HepG2 (cell line): ENCODE results near the gene AP3D1. TPM values are rescaled to one million over a fixed set of nuclear protein-coding genes. Genes with fewer than 3 reads are reported as not detected.

Source experiments
- AHDC1 ChIP-seq: sonication (generic); formaldehyde crosslinking; IDR thresholded peaks from 2 replicates; pipeline ENCODE4 v1.5.1; 2020; ENCODE audit warnings: mild to moderate bottlenecking, missing genetic modification reagents, borderline replicate concordance
- FOSL2 ChIP-seq: sonication (generic); formaldehyde crosslinking; IDR thresholded peaks from 2 replicates; pipeline ENCODE4 v1.4.0; 2020; ENCODE audit warnings: missing genetic modification reagents
- NR2F1 ChIP-seq, 2 experiments: fragments of 450-650 bp in 1 of 2; formaldehyde crosslinking in 1 of 2; IDR thresholded peaks; 2 replicates each; pipeline versions ENCODE4 v1.5.0 to v1.6.1; 2016 to 2020; ENCODE audit warnings: mild to moderate bottlenecking in 1 of 2, missing compliant biosample characterization in 1 of 2, missing genetic modification reagents in 1 of 2, moderate library complexity in 1 of 2
- ZBED4 ChIP-seq: sonication (generic); formaldehyde crosslinking; IDR thresholded peaks from 2 replicates; pipeline ENCODE4 v1.4.0; 2020; ENCODE audit warnings: missing genetic modification reagents, borderline replicate concordance
- ZEB1 ChIP-seq: IDR thresholded peaks from 2 replicates; pipeline ENCODE4 v1.6.1; 2012; ENCODE audit warnings: mild to moderate bottlenecking, low read depth, inconsistent platforms; ENCODE audit not compliant: insufficient replicate concordance
- ZNF274 ChIP-seq: sonication (generic); formaldehyde crosslinking; IDR thresholded peaks from 2 replicates; pipeline ENCODE4 v1.5.1; 2020; ENCODE audit warnings: mild to moderate bottlenecking, missing genetic modification reagents
- ZNF33B ChIP-seq: sonication (generic); formaldehyde crosslinking; IDR thresholded peaks from 2 replicates; pipeline ENCODE4 v1.5.1; 2020; ENCODE audit warnings: mild to moderate bottlenecking, missing genetic modification reagents
- ZNF607 ChIP-seq: sonication (generic); formaldehyde crosslinking; IDR thresholded peaks from 2 replicates; pipeline ENCODE4 v1.5.1; 2020; ENCODE audit warnings: missing genetic modification reagents, mild to moderate bottlenecking, borderline replicate concordance
- ZSCAN25 ChIP-seq: sonication (generic); formaldehyde crosslinking; IDR thresholded peaks from 2 replicates; pipeline ENCODE4 v1.8.0; 2022; ENCODE audit warnings: mild to moderate bottlenecking, missing genetic modification reagents
- polyA plus RNA-seq, 8 experiments: library from polyadenylated mRNA; depleted of rRNA in 3 of 8; stranded (reverse) in 7 of 8; unstranded in 1 of 8; fragments of >200 nt; fragmentation: Illumina TruSeq in 4 of 8; extraction: Trizol in 4 of 8; gene quantifications; 2 replicates each; pipeline versions ENCODE4 v1.2.1 to v1.2.3, GENCODE V29; 2011 to 2016; ENCODE audit warnings: low read depth in 4 of 8, missing spikeins in 1 of 8, mixed read lengths in 1 of 8; ENCODE audit not compliant: insufficient read depth in 1 of 8
- total RNA-seq, 5 experiments: library from RNA; depleted of rRNA; stranded (reverse); fragments of >200 nt; fragmentation: Illumina TruSeq; extraction: Trizol; gene quantifications; 2 replicates each; pipeline ENCODE4 v1.2.3, GENCODE V29; 2016; ENCODE audit warnings: low read depth in 1 of 5
- TF ChIP-seq, protein P1 (sequence below): sonication (generic); formaldehyde crosslinking; IDR thresholded peaks from 2 replicates; pipeline ENCODE4 v1.5.0; 2020; ENCODE audit warnings: mild to moderate bottlenecking, missing genetic modification reagents, borderline replicate concordance

AP3D1 gene
- total and polyA plus RNA-seq, 2 of the 13 experiments (the other 11 are each of a cell fraction or from before 2014, with no cell fraction given), result 68.0 to 82.6 TPM

DNA sequence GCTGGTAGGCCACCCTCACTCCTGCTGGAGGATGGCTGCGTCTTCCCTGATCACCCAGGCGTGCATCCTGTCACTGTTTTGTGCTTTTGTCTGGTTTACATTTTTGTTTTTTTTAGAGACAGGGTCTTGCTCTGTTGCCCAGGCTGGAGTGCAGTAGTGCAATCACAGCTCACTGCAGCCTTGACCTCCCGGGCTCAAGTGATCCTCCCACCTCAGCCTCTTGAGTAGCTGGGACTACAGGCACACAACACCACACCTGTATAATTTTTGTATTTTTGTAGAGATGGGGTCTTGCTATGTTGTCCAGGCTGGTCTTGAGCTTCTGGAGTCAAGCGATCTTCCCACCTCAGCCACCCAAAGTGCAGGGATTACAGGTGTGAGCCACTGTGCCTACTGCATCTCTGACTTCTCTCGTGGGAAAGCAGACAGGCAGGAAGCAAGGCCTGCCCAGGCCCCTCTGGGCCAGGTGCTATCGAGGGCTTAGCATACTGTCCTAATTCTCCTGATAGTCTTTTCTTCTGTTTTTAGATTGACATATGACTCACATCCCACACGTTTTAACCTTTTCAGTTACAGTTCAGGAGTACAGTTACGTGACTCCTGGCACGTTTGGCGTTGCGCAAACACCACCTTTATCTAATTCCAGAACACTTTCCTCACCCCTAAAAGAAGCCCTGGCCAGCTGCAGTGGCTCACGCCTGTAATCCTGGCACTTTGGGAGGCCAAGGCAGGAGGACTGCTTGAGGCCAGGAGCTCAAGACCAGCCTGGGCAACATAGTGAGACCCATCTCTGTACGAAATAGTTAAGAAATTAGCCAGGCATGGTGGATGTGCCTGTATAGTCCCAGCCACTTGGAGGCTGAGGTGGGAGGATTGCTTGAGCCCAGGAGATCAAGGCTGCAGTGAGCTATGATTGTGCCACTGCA, 64.4 kb downstream of the AP3D1 start (continued):
- TF ChIP-seq, protein P1, sequence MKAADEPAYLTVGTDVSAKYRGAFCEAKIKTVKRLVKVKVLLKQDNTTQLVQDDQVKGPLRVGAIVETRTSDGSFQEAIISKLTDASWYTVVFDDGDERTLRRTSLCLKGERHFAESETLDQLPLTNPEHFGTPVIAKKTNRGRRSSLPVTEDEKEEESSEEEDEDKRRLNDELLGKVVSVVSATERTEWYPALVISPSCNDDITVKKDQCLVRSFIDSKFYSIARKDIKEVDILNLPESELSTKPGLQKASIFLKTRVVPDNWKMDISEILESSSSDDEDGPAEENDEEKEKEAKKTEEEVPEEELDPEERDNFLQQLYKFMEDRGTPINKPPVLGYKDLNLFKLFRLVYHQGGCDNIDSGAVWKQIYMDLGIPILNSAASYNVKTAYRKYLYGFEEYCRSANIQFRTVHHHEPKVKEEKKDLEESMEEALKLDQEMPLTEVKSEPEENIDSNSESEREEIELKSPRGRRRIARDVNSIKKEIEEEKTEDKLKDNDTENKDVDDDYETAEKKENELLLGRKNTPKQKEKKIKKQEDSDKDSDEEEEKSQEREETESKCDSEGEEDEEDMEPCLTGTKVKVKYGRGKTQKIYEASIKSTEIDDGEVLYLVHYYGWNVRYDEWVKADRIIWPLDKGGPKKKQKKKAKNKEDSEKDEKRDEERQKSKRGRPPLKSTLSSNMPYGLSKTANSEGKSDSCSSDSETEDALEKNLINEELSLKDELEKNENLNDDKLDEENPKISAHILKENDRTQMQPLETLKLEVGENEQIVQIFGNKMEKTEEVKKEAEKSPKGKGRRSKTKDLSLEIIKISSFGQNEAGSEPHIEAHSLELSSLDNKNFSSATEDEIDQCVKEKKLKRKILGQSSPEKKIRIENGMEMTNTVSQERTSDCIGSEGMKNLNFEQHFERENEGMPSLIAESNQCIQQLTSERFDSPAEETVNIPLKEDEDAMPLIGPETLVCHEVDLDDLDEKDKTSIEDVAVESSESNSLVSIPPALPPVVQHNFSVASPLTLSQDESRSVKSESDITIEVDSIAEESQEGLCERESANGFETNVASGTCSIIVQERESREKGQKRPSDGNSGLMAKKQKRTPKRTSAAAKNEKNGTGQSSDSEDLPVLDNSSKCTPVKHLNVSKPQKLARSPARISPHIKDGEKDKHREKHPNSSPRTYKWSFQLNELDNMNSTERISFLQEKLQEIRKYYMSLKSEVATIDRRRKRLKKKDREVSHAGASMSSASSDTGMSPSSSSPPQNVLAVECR (CRISPR knock-in tag), result peak; percentile 56; the same call in 1 of the 2 replicates
- peak; percentile 76; the same call in 1 of the 2 replicates for TF ChIP-seq ZNF33B
- TF ChIP-seq ZNF274 (CRISPR knock-in tag), result 0 out of 2 replicates have a peak, but pooled peaks have one; percentile 1
- peak; percentile 96 for TF ChIP-seq FOSL2 (CRISPR knock-in tag)
- TF ChIP-seq ZNF607 (CRISPR knock-in tag), result peak; percentile 66
- peak; percentile 77 for TF ChIP-seq ZEB1
- TF ChIP-seq ZBED4 (CRISPR knock-in tag), result peak; percentile 57; the same call in 1 of the 2 replicates
- TF ChIP-seq ZSCAN25 (CRISPR knock-in tag), result peak; percentile 77
- TF ChIP-seq AHDC1, result peak; percentile 85
- TF ChIP-seq NR2F1 (CRISPR knock-in tag; IDR thresholded peaks at IDR 0.05), result peak; percentile 26 to 62; a peak in 2 of 4 replicates
